GM23338 (cell line): Measurements from ENCODE around the gene RALGPS1. TPM values are rescaled to one million over a fixed set of nuclear protein-coding genes. Genes with fewer than 3 reads are reported as not detected.

Experiments used
- ATAC-seq: fragments of 200-7000 bp; cut with Tn5 transposase; 3 replicates; pipeline ENCODE4 v1.9.1; 2020
- DNase-seq: peaks from one replicate; pipeline ENCODE4 v3.0.0-alpha.2; 2015; ENCODE audit warnings: low spot score
- H2AFZ ChIP-seq: fragments of 200-600 bp; sonication (generic); 2 replicates; pipeline ENCODE4 v1.8.0; 2016; ENCODE audit warnings: antibody characterized with exemption, mild to moderate bottlenecking, moderate library complexity
- H3F3A ChIP-seq: fragments of 200-600 bp; sonication (generic); replicated peaks from 2 replicates; pipeline ENCODE4 v1.8.0; 2017; ENCODE audit warnings: antibody characterized with exemption, mixed run types, low read depth
- H3K27ac ChIP-seq: fragments of 200-600 bp; sonication (generic); 2 replicates; pipeline ENCODE4 v1.6.1; 2016; ENCODE audit warnings: low read depth
- H3K27me3 ChIP-seq: fragments of 200-600 bp; sonication (generic); 2 replicates; pipeline ENCODE4 v1.8.0; 2016; ENCODE audit warnings: mild to moderate bottlenecking, mixed run types, moderate library complexity; ENCODE audit not compliant: insufficient read depth
- H3K36me3 ChIP-seq: fragments of 200-600 bp; sonication (generic); 2 replicates; pipeline ENCODE4 v1.8.0; 2016; ENCODE audit warnings: mild to moderate bottlenecking; ENCODE audit not compliant: insufficient read depth
- H3K4me1 ChIP-seq: fragments of 200-600 bp; sonication (generic); 2 replicates; pipeline ENCODE4 v1.8.0; 2016; ENCODE audit warnings: mild to moderate bottlenecking, moderate library complexity; ENCODE audit not compliant: insufficient read depth
- H3K4me2 ChIP-seq: fragments of 200-600 bp; sonication (generic); 2 replicates; pipeline ENCODE4 v1.7.1; 2017; ENCODE audit warnings: mixed run types
- H3K4me3 ChIP-seq: fragments of 200-600 bp; sonication (generic); 2 replicates; pipeline ENCODE4 v1.6.1; 2016; ENCODE audit warnings: mixed run types
- H3K79me2 ChIP-seq: fragments of 200-600 bp; sonication (generic); replicated peaks from 2 replicates; pipeline ENCODE4 v1.8.0; 2017; ENCODE audit warnings: mild to moderate bottlenecking; ENCODE audit not compliant: insufficient read depth
- H3K9me2 ChIP-seq: fragments of 200-600 bp; sonication (generic); 2 replicates; pipeline ENCODE4 v1.8.0; 2017; ENCODE audit not compliant: insufficient read depth
- H4K20me1 ChIP-seq: fragments of 200-600 bp; sonication (generic); replicated peaks from 2 replicates; pipeline ENCODE4 v1.8.0; 2017; ENCODE audit warnings: mild to moderate bottlenecking; ENCODE audit not compliant: insufficient read depth
- H3K27ac Mint-ChIP-seq: 2 replicates; pipeline ENCODE4 v1.8.0; 2020; ENCODE audit warnings: inconsistent platforms, mild to moderate bottlenecking, moderate library complexity, mixed read lengths
- H3K27me3 Mint-ChIP-seq: 3 replicates; pipeline ENCODE4 v1.8.0; 2022; ENCODE audit warnings: low read depth, mild to moderate bottlenecking, moderate library complexity, mixed read lengths, inconsistent platforms; ENCODE audit not compliant: insufficient read depth, poor library complexity
- H3K36me3 Mint-ChIP-seq: 3 replicates; pipeline ENCODE4 v1.8.0; 2021; ENCODE audit warnings: low read depth, mild to moderate bottlenecking, inconsistent platforms, moderate library complexity, mixed read lengths
- H3K4me1 Mint-ChIP-seq: 3 replicates; pipeline ENCODE4 v1.8.0; 2020; ENCODE audit warnings: mild to moderate bottlenecking, inconsistent platforms, mixed read lengths
- H3K4me3 Mint-ChIP-seq: 3 replicates; pipeline ENCODE4 v1.8.0; 2021; ENCODE audit warnings: moderate library complexity, mild to moderate bottlenecking, inconsistent platforms, mixed read lengths
- H3K9me3 Mint-ChIP-seq: 3 replicates; pipeline ENCODE4 v1.8.0; 2020; ENCODE audit warnings: moderate library complexity, mild to moderate bottlenecking, inconsistent platforms, mixed read lengths
- CREB1 ChIP-seq: fragments of 250-450 bp; sonication (Bioruptor Pico); IDR thresholded peaks from 2 replicates; pipeline ENCODE4 v1.5.0; 2020; ENCODE audit warnings: low read depth, mild to moderate bottlenecking, moderate library complexity
- CTCF ChIP-seq, 2 experiments: fragments of 200-600 bp in 1 of 2; sonication (generic) in 1 of 2; conservative IDR thresholded peaks; 2 replicates each; pipeline versions ENCODE4 v1.5.1 to v1.6.1; 2016 to 2017; ENCODE audit warnings: antibody characterized with exemption in 2 of 2, low read depth in 2 of 2, mild to moderate bottlenecking in 2 of 2, moderate library complexity in 1 of 2
- NANOG ChIP-seq: IDR thresholded peaks from 2 replicates; pipeline ENCODE4 v1.6.1; 2016; ENCODE audit warnings: antibody characterized with exemption, borderline replicate concordance
- POLR2AphosphoS5 ChIP-seq: IDR thresholded peaks from 2 replicates; pipeline ENCODE4 v1.6.1; 2016; ENCODE audit warnings: antibody characterized with exemption, low read depth
- STAT1 ChIP-seq: IDR thresholded peaks from one replicate; pipeline ENCODE4 v1.6.1; 2016; ENCODE audit warnings: antibody characterized with exemption; ENCODE audit not compliant: unreplicated experiment
- ZNF462 ChIP-seq: fragments of 250-450 bp; sonication (Bioruptor Pico); IDR thresholded peaks from 2 replicates; pipeline ENCODE4 v1.5.0; 2020; ENCODE audit warnings: mild to moderate bottlenecking, moderate library complexity
- polyA plus RNA-seq: library from polyadenylated mRNA; unstranded; fragments of >200 nt; fragmentation: Nextera tagmentation; extraction: Ambion mirVana; gene quantifications from 2 replicates; pipeline ENCODE4 v1.2.1, GENCODE V29; 2016
- total RNA-seq: library from RNA; depleted of rRNA; stranded (reverse); fragments of >200 nt; shearing (Covaris generic); gene quantifications from 2 replicates; pipeline ENCODE4 v1.2.3, GENCODE V29; 2014

The RALGPS1 gene
- total and polyA plus RNA-seq, 2 experiments from 2014 or later = 18.2 to 57.1 TPM

GRCh38 chr9:127162046-127162863 is 247.7 kb downstream of the RALGPS1 start (continued):
- TF ChIP-seq CTCF (conservative IDR thresholded peaks at IDR 0.05; ENCODE audit: low read depth in 2 of 2) = no peak

GRCh38 chr9:127162864-127163365 is 248.3 kb downstream of the RALGPS1 start:
- Histone ChIP-seq H3K27ac (no peak overlapping the region), H4K20me1 (no peaks in the 10 kb centered on the region), H3K9me2 (no peaks in the 10 kb centered on the region), H3F3A (no peaks in the 10 kb centered on the region), H3K4me2 (no peak overlapping the region), H3K36me3 (no peaks in the 10 kb centered on the region), H2AFZ (no peak overlapping the region), H3K4me1 (peaks cover 19% of the 10 kb centered on the region), H3K27me3 (no peaks in the 10 kb centered on the region), H3K4me3 (no peak overlapping the region), H3K79me2 (no peaks in the 10 kb centered on the region)
- no peak for DNase-seq
- no peaks in the 10 kb centered on the region for H3K9me3 Mint-ChIP-seq
- H3K4me1 Mint-ChIP-seq = peaks cover 42% of the 10 kb centered on the region
- no peak overlapping the region; the same call in 1 of the 2 replicates for H3K27ac Mint-ChIP-seq
- H3K27me3 Mint-ChIP-seq = peaks cover 6% of the 10 kb centered on the region
- H3K36me3 Mint-ChIP-seq = no peaks in the 10 kb centered on the region
- H3K4me3 Mint-ChIP-seq = no peak overlapping the region
- ATAC-seq = no peak
- TF ChIP-seq STAT1 (no peak), ZNF462 (CRISPR knock-in tag) (no peak), POLR2AphosphoS5 (no peak), CTCF (conservative IDR thresholded peaks at IDR 0.05; ENCODE audit: low read depth in 2 of 2) (no peak), NANOG (no peak), CREB1 (CRISPR knock-in tag) (no peak)
